IMR-90 (cell line): ENCODE data around the gene H2BK1. TPM values are rescaled to one million over a fixed set of nuclear protein-coding genes. Genes with fewer than 3 reads are reported as not detected.

Experiments
- ATAC-seq: fragments of 200-7000 bp; cut with Tn5 transposase; 2 replicates; pipeline ENCODE4 v1.9.1; 2020; ENCODE audit warnings: low read depth, mild to moderate bottlenecking, moderate library complexity
- BruUV-seq: library from RNA; stranded (reverse); fragments of 400-500 nt; replicated peaks from 2 replicates; lab custom pipeline; 2021; lab: Mats Ljungman, UMichigan
- CTCF ChIA-PET: fragments of 300-600 bp; formaldehyde crosslinking; extraction: SDS; loops from one replicate; lab custom pipeline; 2021; ENCODE audit warnings: antibody characterized with exemption; lab: Yijun Ruan, JAX
- POLR2A ChIA-PET: fragments of 300-600 bp; sonication (Branson Sonifier 250); formaldehyde crosslinking; loops from one replicate; lab custom pipeline; 2022; ENCODE audit warnings: antibody characterized with exemption; ENCODE audit not compliant: unreplicated experiment; lab: Charles Lee
- DNase-seq: peaks from one replicate; pipeline ENCODE4 v3.0.0; 2013
- H2AFZ ChIP-seq: replicated peaks from 2 replicates; pipeline ENCODE3; 2013; ENCODE audit warnings: low read length, mild to moderate bottlenecking; ENCODE audit not compliant: poor library complexity
- H2AK5ac ChIP-seq: 2 replicates; pipeline ENCODE4 v1.6.1; 2013; ENCODE audit warnings: low read depth, low read length, inconsistent platforms
- H2AK9ac ChIP-seq: replicated peaks from 2 replicates; pipeline ENCODE3; 2013; ENCODE audit warnings: mild to moderate bottlenecking, low read depth, low read length, moderate library complexity; ENCODE audit not compliant: poor library complexity
- H2BK120ac ChIP-seq: 2 replicates; pipeline ENCODE4 v1.6.1; 2013; ENCODE audit warnings: low read depth, low read length, inconsistent platforms
- H2BK15ac ChIP-seq: 3 replicates; pipeline ENCODE4 v1.6.1; 2013; ENCODE audit warnings: low read depth, low read length, inconsistent platforms
- H2BK20ac ChIP-seq: 2 replicates; pipeline ENCODE4 v1.6.1; 2013; ENCODE audit warnings: low read depth, mild to moderate bottlenecking, inconsistent platforms, low read length, moderate library complexity
- H2BK5ac ChIP-seq: 2 replicates; pipeline ENCODE4 v1.6.1; 2013; ENCODE audit warnings: mild to moderate bottlenecking, low read depth, low read length, inconsistent platforms; ENCODE audit not compliant: poor library complexity, severe bottlenecking
- H3K14ac ChIP-seq: replicated peaks from 2 replicates; pipeline ENCODE4 v1.6.1; 2013; ENCODE audit warnings: low read depth, low read length, inconsistent platforms
- H3K18ac ChIP-seq: 2 replicates; pipeline ENCODE4 v1.6.1; 2013; ENCODE audit warnings: low read depth, low read length, control low read depth
- H3K23ac ChIP-seq: 2 replicates; pipeline ENCODE4 v1.6.1; 2013; ENCODE audit warnings: low read depth, low read length, inconsistent platforms
- H3K27ac ChIP-seq: 2 replicates; pipeline ENCODE4 v1.5.1; 2013; ENCODE audit warnings: mild to moderate bottlenecking, control low read depth, low read length; ENCODE audit not compliant: insufficient read depth
- H3K27me3 ChIP-seq: 2 replicates; pipeline ENCODE4 v1.6.1; 2013; ENCODE audit warnings: low read length; ENCODE audit not compliant: control insufficient read depth, insufficient read depth
- H3K36me3 ChIP-seq: 2 replicates; pipeline ENCODE4 v1.6.1; 2013; ENCODE audit warnings: low read length, mixed read lengths; ENCODE audit not compliant: control insufficient read depth, insufficient read depth
- H3K4ac ChIP-seq: 2 replicates; pipeline ENCODE4 v1.6.1; 2013; ENCODE audit warnings: low read depth, low read length, inconsistent platforms
- H3K4me1 ChIP-seq: 2 replicates; pipeline ENCODE4 v1.6.1; 2013; ENCODE audit warnings: low read length, mixed read lengths; ENCODE audit not compliant: control insufficient read depth, insufficient read depth
- H3K4me2 ChIP-seq: 2 replicates; pipeline ENCODE4 v1.6.1; 2013; ENCODE audit warnings: low read depth, mild to moderate bottlenecking, control low read depth, low read length, moderate library complexity
- H3K4me3 ChIP-seq: 2 replicates; pipeline ENCODE4 v1.5.1; 2013; ENCODE audit warnings: low read depth, mild to moderate bottlenecking, control low read depth, low read length, moderate library complexity; ENCODE audit not compliant: insufficient read depth
- H3K56ac ChIP-seq: 2 replicates; pipeline ENCODE4 v1.6.1; 2013; ENCODE audit warnings: low read length, inconsistent platforms; ENCODE audit not compliant: insufficient read depth; ENCODE audit errors: extremely low read depth
- H3K79me1 ChIP-seq, 2 experiments: 2 replicates each; pipeline ENCODE4 v1.6.1; 2013; ENCODE audit warnings: low read length in 2 of 2, inconsistent platforms in 1 of 2, low read depth in 1 of 2
- H3K9ac ChIP-seq: 2 replicates; pipeline ENCODE4 v1.6.1; 2013; ENCODE audit warnings: low read depth, low read length, control low read depth
- H3K9me1 ChIP-seq: 2 replicates; pipeline ENCODE4 v1.6.1; 2013; ENCODE audit warnings: low read length, inconsistent platforms; ENCODE audit not compliant: insufficient read depth
- H3K9me3 ChIP-seq: 2 replicates; pipeline ENCODE4 v1.6.1; 2013; ENCODE audit warnings: low read length; ENCODE audit not compliant: control insufficient read depth, insufficient read depth
- H4K20me1 ChIP-seq: 2 replicates; pipeline ENCODE4 v1.6.1; 2013; ENCODE audit warnings: low read length, inconsistent platforms; ENCODE audit not compliant: insufficient read depth
- H4K5ac ChIP-seq: 2 replicates; pipeline ENCODE4 v1.6.1; 2013; ENCODE audit warnings: mild to moderate bottlenecking, low read depth, low read length, control low read depth
- H4K8ac ChIP-seq, 2 experiments: 2 replicates each; pipeline ENCODE4 v1.6.1; 2013; ENCODE audit warnings: low read depth in 2 of 2, low read length in 2 of 2, control low read depth in 1 of 2, inconsistent platforms in 1 of 2
- H4K91ac ChIP-seq: 2 replicates; pipeline ENCODE4 v1.6.1; 2013; ENCODE audit warnings: low read depth, low read length, inconsistent platforms; ENCODE audit not compliant: insufficient read depth
- NFE2L2 ChIP-seq: fragments of 150-350 bp; IDR thresholded peaks from 2 replicates; pipeline ENCODE4 v1.6.1; 2016; ENCODE audit warnings: low read depth, mild to moderate bottlenecking, low read length
- POLR2A ChIP-seq: IDR thresholded peaks from 2 replicates; pipeline ENCODE4 v1.6.1; 2012; ENCODE audit warnings: mild to moderate bottlenecking, low read depth, low read length
- SMC3 ChIP-seq: fragments of 150-350 bp; IDR thresholded peaks from 2 replicates; pipeline ENCODE4 v1.6.1; 2016; ENCODE audit warnings: low read depth, mild to moderate bottlenecking, antibody characterized with exemption, low read length, moderate library complexity
- dilution Hi-C: fragments of 300-500 bp; cut with HindIII; formaldehyde crosslinking; loops from one replicate; pipeline ENCODE4 v1.14.3; 2018; ENCODE audit warnings: low sequenced_read_pairs; ENCODE audit not compliant: unreplicated experiment
- in situ Hi-C: fragments of 300-500 bp; cut with MboI; formaldehyde crosslinking; loops from 3 replicates; pipeline ENCODE4 v1.14.3; 2019; ENCODE audit warnings: low sequenced_read_pairs, inconsistent platforms, mixed read lengths
- intact Hi-C: fragments of 100-400 bp; cut with micrococcal nuclease; formaldehyde crosslinking; loops from 2 replicates; pipeline ENCODE4 v1.10.0; 2022
- polyA plus RNA-seq, 3 experiments: library from polyadenylated mRNA; depleted of rRNA; stranded (reverse); fragments of >200 nt; gene quantifications; 2 replicates each; pipeline ENCODE4 v1.2.3, GENCODE V29; 2012; ENCODE audit warnings: low replicate concordance in 1 of 3
- total RNA-seq: library from RNA; depleted of rRNA; stranded (reverse); fragments of >200 nt; gene quantifications from 2 replicates; pipeline ENCODE4 v1.2.3, GENCODE V29; 2012

The H2BK1 gene
- total and polyA plus RNA-seq, 2 of the 4 experiments (the other 2 are of a cell fraction) = not detected

DNA sequence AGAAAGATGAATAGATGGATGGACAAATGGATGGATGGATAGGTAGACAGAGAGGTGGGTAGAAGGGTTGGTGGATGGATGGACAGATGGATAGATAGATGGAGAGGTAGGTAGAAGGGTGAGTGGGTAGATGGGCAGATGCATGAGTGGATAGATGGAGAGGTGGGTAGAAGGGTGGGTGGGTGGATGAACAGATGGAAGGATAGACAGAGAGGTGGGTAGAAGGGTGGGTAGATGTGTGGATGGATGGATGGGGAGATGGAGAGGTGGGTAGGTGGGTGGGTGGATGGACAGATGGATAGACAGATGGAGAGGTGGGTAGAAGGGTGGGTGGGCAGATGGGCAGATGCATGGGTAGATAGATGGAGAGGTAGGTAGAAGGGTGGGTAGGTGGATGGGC lies 12.4 kb downstream of the H2BK1 start:
- BruUV-seq = no TSS peak
- Histone ChIP-seq H2BK20ac (no peak overlapping the region), H4K8ac (no peak overlapping the region), H3K4me2 (no peak overlapping the region), H2BK5ac (no peak overlapping the region), H3K18ac (no peak overlapping the region), H2AK5ac (no peak overlapping the region), H2AK9ac (no peak overlapping the region), H3K56ac (no peak overlapping the region), H3K14ac (no peak overlapping the region), H3K4ac (no peak overlapping the region), H4K5ac (no peak overlapping the region), H4K20me1 (no peaks in the 10 kb centered on the region), H3K79me1 (no peaks in the 10 kb centered on the region), H3K36me3 (no peaks in the 10 kb centered on the region), H3K27me3 (peaks cover 91% of the 10 kb centered on the region), H2BK120ac (no peak overlapping the region), H4K91ac (no peak overlapping the region), H3K9ac (no peak overlapping the region), H3K9me1 (no peaks in the 10 kb centered on the region), H3K4me1 (no peaks in the 10 kb centered on the region), H3K4me3 (no peak overlapping the region), H3K23ac (no peak overlapping the region), H3K9me3 (no peaks in the 10 kb centered on the region), H3K27ac (no peak overlapping the region), H2BK15ac (no peak overlapping the region), H2AFZ (no peak overlapping the region)
- no peak for DNase-seq
- ATAC-seq = no peak
- in situ Hi-C loops (no loop called here), dilution Hi-C loops (no loop called here), intact Hi-C loops (no loop called here)
- TF ChIP-seq SMC3 (no peak), NFE2L2 (no peak), POLR2A (no peak)
- CTCF ChIA-PET = no interaction called here
- POLR2A ChIA-PET = no interaction called here
